HG03469 (cell line): ENCODE measurements around the gene USH1C.

Experiments
- ATAC-seq: cut with Tn5 transposase; IDR thresholded peaks from one replicate; pipeline ENCODE4 v1.9.1; 2021; ENCODE audit warnings: mild to moderate bottlenecking, moderate library complexity, moderate number of reproducible peaks; ENCODE audit not compliant: unreplicated experiment

USH1C gene

DNA sequence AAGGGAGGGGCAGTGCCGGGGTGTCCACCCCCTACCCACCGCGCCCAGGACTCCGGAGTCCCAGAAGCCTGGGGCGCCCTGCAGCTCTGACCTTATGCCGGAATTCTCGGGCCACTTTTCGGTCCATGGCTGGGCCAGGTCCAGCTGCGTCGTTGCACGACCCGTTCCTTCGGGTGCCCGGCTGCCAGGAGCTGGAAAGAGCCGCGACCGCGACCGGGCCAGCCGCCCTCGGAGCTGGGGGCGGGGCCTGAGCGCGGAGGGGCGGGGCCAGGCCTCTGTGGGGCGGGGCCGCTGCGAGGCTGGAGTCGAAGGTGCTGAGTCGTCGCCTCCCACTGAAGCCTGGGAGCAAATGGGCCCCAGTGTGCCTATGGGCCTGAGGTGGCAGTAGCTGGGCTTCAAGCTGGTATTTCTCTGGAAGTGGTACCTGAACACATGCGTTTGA, at the start of gene USH1C:
Gene USH1C (minus strand): TSS at position 236 of the 442 bp plus-strand sequence. CDS start 109 bp downstream, at position 127.
- no peak for ATAC-seq

DNA sequence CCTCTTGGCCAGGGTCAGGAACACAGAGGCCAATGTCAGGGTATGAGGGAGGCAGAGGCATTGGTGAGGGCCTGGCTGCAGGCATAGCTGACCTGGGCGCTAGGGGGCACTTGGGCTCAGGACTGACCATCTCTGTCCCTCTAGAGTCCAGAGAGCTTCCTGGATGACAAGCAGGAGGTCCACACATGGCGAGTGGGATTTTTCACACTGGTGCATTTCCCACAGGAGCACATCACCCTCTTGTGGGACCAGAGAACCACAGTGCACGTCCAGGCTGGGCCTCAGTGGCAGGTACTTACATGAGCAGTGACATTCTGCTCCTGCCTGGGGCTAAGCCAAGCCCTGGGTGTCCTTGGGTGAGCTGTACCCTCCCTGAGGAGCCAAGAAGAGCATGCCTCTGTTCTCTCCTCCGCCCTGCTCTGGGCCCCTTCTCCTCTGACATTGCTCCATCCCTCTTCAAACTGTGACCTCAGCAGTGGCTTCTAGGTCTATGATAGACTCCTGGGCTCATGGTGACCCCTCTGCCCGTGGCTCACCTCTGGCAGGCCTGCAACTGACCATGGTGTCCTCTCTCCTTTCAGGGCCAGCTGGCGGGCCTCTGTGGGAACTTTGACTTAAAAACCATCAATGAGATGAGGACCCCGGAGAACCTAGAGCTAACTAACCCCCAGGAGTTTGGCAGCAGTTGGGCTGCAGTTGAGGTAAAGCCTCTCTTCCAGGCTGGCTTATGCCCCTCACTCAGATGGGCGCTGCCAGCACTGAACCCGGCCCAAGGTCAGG, 49.4 kb upstream of the USH1C start:
- no peak for ATAC-seq

DNA sequence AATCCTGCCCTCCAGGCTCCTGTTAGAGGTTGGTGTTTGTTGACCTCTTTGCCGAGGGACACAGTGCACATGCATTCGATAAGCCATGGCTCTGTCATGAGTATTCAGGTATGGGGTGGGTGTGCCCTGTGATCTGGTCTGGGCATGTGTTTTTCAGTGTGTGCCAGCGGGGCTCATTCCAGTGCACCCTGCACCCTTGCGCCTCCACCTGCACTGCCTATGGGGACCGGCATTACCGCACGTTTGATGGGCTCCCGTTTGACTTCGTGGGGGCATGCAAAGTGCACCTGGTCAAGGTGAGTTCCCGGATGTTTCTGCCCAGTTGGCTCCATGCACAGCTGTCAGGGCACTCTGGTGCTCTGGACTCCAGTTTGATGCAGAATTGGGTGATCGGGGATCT, 47.1 kb upstream of the USH1C start:
- no peak for ATAC-seq

DNA sequence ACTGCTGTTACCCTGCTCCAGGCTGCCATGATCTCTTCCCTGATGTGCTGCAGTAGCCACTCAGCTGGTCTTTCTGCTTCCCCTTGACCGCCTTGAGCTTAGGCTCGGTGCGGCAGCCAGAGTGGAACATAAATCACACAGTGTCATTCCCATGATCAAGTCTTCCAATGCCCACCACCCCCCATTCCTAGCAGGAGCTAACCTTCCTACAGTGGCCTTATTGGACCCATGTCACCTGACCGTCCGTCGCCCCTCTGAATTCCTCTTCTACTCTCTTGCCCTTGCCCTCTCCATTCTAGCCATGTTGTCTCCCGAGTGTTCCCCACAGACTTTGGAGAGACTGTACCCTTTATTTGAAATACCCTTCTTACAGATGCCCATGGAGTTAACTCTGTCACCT, 46.2 kb upstream of the USH1C start:
- ATAC-seq = no peak

DNA sequence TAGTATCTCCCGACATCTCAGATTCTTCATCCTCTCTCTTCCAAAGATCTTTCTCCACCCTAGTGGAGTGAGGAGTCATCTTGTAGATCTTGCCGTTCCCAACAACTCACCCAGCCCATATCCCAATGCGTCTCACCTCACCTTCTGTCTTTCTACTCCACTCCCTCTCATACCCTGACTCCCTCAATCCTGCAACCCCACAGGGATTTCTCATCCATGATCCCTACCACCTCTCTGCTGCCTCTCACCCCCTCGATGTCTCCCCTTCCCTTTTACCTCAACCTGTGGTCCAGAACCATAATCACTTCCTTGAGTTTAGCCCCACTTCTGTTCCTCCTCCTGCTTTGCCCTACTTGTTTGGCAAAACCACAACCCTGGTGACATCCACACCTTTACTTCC, 44.5 kb upstream of the USH1C start:
- no peak for ATAC-seq

DNA sequence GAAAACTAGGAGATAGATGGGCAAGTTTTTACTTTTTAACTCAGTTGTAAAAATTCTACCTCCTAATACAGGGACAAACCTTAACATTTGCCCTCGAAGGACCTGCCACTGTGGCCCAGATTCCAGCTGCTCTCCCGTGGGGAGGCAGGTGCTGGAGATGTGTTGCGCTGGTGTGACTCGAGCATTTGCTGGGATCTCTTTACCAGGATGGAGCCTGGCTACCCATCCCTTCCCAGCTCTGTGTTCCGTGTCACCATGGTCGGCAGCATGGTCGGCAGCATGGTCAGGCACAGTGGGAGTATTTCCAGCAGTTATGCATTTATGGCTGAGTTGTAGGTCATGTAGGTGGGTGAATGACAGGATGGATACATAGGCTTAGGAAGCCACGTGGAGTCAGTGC, 44.0 kb upstream of the USH1C start:
- ATAC-seq = no peak

DNA sequence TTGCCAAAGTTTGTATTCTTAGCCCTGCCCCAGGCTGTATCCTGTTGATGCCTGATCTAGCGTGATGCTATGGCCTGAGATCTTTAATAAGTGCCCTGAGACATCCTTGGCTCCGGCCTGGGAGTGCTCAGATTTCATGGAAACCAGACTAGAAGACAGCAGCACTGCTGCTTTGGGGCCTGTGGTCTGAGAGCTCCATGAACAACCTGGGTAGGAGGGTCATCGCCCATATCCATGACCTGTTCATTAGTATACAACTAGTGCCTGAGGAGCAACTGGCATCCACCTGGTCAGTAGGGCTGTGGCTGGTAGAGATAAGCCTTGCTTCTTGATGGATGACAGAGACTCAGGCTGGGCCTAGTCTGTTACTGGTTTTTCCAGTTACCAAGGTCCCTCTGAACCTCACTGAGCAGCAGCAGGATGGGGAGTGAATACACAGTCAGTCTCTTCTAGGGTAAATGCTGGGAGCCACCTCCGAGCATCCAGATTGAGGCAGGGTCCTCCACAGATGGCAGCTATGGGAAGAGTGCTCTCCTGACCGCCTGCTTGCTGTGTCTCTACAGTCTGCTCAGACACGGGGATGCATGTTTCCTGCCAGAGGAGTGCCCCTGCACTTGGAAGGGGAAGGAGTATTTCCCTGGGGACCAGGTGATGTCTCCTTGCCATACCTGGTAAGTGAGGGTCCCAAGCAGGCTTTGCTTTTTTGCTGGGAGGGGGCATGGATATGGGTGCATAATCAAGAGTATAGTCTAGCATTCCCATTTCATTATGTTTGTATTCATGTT, 41.9 kb upstream of the USH1C start:
- no peak for ATAC-seq

DNA sequence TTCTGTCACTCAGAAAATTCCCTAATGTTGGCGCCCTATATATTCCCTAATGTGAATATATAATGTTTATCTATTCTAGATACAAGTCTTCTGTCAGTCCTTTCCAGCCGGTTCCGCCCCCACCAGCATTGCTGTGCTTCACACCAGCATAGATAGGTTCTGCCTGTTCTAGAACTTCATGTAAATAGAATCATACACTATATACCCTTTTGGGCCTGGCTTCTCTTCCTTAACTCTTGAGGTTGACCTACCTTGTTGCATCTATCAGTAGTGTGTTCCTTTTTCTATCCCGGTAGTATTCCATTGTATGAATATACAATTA, 37.5 kb upstream of the USH1C start:
- no peak for ATAC-seq

DNA sequence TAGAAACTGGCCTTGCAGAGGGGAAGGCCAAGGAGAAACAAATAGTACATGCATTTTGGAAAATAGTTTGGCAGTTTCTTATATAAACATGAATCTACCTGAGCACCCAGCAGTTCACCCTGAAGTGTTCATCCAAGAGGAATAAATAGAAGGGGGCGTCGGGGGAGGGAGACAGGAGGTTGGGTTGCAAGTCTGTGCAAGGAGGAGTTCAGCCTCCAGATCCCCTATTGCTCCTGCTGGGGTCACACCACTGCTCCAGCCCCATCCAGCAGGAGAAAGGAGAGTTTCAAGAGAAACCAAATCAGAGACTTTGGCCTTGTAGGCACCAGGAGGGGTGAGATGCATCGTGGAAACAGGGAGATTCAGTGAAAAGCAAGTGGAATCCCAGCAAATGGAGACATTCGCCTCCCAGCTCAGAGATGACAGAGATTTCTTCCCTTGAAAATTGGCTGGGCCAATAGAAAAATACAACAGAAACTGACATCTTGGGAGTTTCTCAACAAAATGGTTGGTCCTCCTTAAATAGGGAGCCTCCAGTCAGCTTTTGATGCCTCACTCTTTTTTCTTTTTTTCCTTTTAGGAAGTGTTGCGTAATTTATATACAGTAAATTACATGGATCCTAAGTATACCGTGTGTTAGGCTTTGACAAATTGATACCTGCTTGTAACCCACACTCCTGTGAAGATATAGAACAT, 37.0 kb upstream of the USH1C start:
- ATAC-seq = no peak

DNA sequence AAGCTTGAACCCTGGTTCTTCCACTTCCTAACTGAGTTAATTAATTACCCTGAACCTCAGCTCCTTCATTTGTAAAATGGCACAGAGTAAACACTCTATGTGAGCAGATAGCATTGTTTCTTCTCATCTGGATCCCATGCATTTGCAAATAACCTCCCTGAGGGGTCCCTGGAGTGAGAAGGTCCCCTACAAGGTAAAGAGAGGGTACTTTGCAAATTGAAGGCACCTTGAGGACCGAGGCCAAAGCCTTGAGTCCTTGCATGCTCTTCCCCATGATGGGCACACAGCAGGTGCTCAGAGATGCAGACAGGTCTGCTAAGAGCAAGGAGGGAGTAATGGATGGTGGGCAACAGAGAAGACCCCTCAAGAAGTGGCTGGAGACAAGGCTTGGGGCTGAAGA, 36.1 kb upstream of the USH1C start:
- no peak for ATAC-seq

DNA sequence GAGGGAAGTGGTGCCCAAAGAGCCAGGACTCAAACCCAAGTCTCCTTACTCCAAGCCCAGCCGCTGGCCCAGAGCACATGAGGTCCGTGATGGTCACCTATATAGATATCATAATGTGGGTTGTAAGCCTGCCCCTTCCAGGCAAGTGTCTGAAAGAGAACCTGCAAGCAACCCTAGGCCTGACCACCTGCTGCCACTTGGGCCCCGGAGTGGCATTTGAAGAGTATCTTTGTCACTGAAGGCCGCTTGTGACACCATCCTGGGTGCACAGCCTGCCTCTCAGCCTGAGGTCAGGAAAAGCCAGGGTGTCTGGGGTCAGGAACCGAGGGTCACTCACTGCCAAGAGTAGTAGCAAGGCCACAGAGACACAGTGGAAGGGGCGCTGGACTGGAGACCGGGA, 35.2 kb upstream of the USH1C start:
- ATAC-seq = no peak

DNA sequence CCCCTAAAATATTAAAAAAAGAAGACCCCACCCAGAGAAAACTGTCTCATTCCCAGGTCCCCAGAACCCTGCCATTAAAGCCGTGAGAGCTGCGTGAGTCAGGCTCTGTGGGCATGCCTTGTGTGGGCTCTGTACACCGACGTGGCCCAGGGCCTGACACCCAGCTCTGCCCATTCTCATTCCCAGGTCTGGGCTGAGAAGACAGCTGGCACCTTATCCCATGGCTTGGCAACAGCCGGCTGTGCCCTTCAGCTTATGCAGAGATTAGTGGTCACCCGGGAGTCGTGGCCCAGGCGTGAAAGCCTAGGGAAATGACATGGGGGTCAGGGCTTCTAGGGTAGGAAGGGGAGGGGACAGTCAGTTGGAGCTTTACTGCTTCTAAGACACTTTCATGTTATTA, 34.7 kb upstream of the USH1C start:
- ATAC-seq = no peak

DNA sequence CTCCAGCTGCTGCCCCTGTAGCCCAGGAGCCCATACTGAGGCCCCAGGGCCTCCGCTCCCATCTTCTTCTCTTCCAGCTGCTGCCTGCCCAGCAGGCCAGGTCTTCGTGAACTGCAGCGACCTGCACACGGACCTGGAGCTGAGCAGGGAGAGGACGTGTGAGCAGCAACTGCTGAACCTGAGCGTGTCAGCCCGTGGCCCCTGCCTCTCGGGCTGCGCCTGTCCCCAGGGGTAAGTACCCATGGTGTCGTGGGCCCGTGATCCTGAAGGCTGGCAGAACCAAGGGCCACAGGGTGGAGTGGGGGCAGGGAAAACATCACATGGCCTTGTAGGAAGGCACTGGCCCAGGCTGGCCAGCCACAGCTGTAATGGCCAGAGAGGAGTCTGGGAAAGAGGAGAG, 34.1 kb upstream of the USH1C start:
- no peak for ATAC-seq

DNA sequence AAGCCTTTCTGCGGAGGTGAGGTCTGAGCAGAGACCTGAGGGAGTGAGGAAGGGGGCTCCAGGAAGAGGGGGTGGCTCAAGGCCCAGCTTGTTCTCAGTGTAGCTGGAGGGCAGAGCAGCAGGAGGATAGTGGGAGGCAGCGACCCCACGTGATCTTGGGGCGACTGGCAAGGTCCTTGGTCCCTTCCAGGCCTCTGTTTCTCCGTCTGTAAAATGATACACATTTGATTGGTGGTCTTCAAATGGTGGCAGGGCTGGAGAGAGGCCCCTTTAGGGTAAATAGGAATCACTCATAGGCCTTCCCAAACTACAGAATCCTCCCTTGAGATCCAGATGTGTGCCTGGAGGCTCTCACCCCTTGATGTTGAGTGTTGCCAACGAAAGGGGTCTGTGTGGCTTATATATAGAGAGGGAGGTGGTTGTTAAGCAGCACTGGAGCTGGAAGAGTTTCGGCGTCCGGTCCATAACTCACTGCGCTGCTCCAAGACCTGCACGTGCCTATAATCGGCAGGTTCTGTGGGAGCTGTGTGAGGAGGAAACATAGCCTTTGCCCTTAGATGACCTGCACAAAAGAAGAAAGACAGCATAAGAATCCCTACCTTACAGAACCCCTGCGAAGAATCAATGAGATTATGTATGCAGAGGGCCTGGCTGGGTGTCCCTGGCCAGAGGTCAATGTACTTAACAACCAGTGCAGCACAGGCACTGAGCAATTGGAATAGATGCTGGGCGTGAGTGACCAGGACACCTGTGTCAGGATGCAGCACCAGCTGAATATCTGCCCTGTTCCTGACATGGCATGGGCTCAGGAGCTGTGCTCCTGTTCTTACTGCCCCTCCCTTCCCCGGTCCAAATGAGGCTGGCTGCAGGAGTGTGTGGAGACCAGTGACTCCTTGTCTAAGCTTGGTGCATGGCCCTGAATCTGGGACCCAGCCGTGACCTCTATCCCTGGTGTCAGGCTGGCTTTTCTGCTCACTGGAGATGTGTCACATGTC, 31.5 kb upstream of the USH1C start:
- ATAC-seq = no peak

DNA sequence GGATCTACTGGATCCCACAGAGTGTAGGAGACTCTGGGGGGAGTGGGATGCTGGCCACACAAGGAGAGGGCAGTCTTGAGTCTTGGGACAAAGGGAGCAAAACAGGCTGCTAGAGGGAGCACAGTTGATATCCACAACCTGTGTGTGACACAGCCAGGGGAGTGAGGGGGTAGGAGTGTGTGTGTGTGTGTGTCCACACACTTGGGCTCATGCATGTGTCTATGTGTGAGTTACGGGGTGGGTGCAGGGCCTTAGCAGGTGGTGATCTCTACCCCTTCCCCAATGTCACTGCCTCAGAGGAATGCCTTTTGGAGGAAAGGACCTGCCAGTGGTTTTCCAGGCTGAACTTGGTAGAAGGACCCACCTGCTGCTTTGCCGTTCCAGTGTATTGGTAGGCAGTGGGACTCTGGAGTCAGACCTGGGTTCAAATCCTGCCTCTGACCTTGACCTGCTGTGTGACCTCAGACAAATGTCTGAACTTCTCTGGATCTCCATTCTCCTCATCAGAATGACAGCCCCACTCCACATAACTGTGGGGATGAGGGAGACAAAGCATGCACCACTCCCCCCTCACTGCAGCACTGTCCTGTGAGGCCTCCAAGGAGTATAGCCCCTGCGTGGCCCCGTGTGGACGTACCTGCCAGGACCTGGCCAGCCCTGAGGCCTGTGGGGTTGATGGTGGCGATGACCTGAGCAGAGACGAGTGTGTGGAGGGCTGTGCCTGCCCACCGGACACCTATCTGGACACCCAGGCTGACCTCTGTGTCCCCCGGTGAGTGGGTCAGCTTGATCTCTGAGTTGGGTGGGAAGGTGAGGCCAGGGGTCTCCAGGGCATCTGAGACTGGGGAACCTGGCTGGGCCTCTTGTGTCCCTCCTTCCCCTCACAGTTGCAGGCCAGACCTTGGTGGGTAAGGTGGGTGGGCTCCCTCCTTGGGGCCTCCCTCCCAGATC, 30.2 kb upstream of the USH1C start:
- no peak for ATAC-seq

DNA sequence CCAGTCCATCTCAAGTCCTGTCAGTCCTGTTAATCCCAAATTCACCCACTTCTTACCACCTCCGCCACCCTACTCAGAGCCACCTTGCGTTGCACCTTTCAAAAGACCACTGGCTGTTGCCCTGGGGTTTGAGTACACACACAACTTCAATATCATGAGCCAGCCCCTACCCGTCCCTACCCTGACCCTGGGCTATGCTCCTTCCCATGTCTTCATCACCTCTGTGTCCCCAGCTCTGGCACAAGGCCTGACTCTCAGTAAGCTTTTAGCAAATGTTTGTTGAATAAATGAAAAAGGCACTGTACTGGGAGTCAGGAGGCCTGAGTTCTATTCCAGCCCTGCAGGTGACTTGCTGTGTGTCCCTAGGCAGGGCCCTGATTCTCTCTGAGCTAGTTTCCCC, 29.3 kb upstream of the USH1C start:
- ATAC-seq = no peak

DNA sequence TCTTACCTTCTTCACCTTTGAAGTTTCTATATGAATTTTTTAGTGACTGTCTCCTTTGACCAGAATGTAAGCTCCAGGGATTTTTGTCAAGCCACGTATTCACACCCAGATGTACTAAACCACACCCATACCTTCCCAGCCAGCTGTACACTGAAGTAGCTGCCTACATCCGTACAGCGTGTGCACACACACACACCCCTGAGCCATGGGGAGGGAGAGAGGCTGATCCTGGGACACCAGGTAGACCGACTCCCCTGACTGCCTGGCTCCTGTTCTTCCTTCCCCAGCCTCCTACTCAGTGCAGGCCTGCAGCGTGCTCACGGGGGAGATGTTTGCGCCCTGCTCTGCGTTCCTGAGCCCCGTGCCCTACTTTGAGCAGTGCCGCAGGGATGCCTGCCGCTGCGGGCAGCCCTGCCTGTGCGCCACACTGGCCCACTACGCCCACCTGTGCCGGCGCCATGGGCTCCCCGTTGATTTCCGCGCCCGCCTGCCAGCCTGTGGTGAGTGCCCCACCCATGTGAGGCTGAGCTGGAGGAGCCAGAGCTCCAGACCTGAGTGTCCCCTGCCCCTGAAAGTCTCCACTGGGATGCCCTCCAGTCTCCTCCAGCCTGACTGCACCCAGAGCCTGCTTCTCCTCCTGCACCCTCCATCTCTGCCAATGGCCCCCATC, 28.7 kb upstream of the USH1C start:
- no peak for ATAC-seq

DNA sequence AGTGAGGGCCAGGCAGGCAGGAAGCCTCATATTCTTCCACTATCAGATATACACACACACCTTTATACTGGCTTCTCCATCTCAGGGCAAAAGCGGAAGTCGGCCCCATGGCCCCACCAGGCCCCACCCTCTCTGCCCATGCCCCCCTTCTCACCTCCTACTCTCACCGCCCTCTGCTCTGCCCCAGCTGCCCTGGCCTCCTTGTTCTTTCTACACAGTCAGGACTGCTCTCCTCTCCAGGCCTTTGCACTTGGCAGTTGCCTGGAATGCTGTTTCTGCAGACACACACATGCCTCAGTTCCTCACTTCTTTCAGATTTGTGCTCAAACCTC, 28.1 kb upstream of the USH1C start:
- no peak for ATAC-seq
